Type B pancreatic cell (in vitro differentiated cells): ENCODE measurements around the gene TPSB2. TPM values are rescaled to one million over a fixed set of nuclear protein-coding genes. Genes with fewer than 3 reads are reported as not detected.
"Not testable (repeated sequence)": the region's sequence is repeated elsewhere in the genome, so short reads cannot be mapped to it uniquely, and the experiment has no call there.

ENCODE experiments used
- DNase-seq: peaks from one replicate; pipeline ENCODE4 v3.0.0; 2021; ENCODE audit warnings: mixed read lengths; ENCODE audit not compliant: unreplicated experiment; ENCODE audit errors: extremely low spot score
- H3K27ac Mint-ChIP-seq: 2 replicates; pipeline ENCODE4 v1.8.0; 2021; ENCODE audit warnings: mild to moderate bottlenecking, mixed read lengths
- H3K27me3 Mint-ChIP-seq: 2 replicates; pipeline ENCODE4 v1.8.0; 2021; ENCODE audit warnings: mixed read lengths
- H3K36me3 Mint-ChIP-seq: 2 replicates; pipeline ENCODE4 v1.8.0; 2021; ENCODE audit warnings: mixed read lengths
- H3K4me1 Mint-ChIP-seq: one replicate; pipeline ENCODE4 v1.8.0; 2021; ENCODE audit warnings: mixed read lengths; ENCODE audit not compliant: unreplicated experiment
- H3K4me3 Mint-ChIP-seq: 2 replicates; pipeline ENCODE4 v1.8.0; 2021; ENCODE audit warnings: mild to moderate bottlenecking, mixed read lengths
- H3K9me3 Mint-ChIP-seq: 2 replicates; pipeline ENCODE4 v1.8.0; 2021; ENCODE audit warnings: mixed read lengths
- CTCF ChIP-seq: fragments of 200-600 bp; sonication (generic); conservative IDR thresholded peaks from 2 replicates; pipeline ENCODE4 v1.5.0; 2021; ENCODE audit warnings: antibody characterized with exemption, mild to moderate bottlenecking
- total RNA-seq: library from RNA; stranded (reverse); gene quantifications from 2 replicates; pipeline ENCODE4 v1.2.1, GENCODE V29; 2021; ENCODE audit warnings: low replicate concordance

TPSB2 gene
- total RNA-seq, 1 donor from 2014 or later: not detected

- DNase-seq: no peak
- Mint-ChIP-seq H3K36me3 (no peaks in the 10 kb centered on the region), H3K4me1 (no peaks in the 10 kb centered on the region), H3K9me3 (no peaks in the 10 kb centered on the region), H3K4me3 (no peak overlapping the region), H3K27ac (no peak overlapping the region), H3K27me3 (no peaks in the 10 kb centered on the region)
- no peak for TF ChIP-seq CTCF
Measured at GRCh38 chr16:1189455-1189854, 40.5 kb downstream of the TPSB2 start.

GRCh38 chr16:1188432-1189189 lies 41.4 kb downstream of the TPSB2 start:
- H3K27ac Mint-ChIP-seq: no peak overlapping the region
- peak; percentile 82 for DNase-seq
- H3K36me3 Mint-ChIP-seq: no peaks in the 10 kb centered on the region
- TF ChIP-seq CTCF: peak; percentile 29
- no peaks in the 10 kb centered on the region for H3K9me3 Mint-ChIP-seq
- no peaks in the 10 kb centered on the region for H3K4me1 Mint-ChIP-seq
- H3K4me3 Mint-ChIP-seq: no peak overlapping the region
- no peaks in the 10 kb centered on the region for H3K27me3 Mint-ChIP-seq

- H3K36me3 Mint-ChIP-seq, H3K9me3 Mint-ChIP-seq, H3K27ac Mint-ChIP-seq, H3K27me3 Mint-ChIP-seq, DNase-seq, H3K4me1 Mint-ChIP-seq, H3K4me3 Mint-ChIP-seq: not testable (repeated sequence)
Measured at GRCh38 chr16:1185460-1186207, 44.4 kb downstream of the TPSB2 start.

- Mint-ChIP-seq H3K4me1 (no peaks in the 10 kb centered on the region), H3K9me3 (no peaks in the 10 kb centered on the region), H3K4me3 (no peak overlapping the region), H3K36me3 (no peaks in the 10 kb centered on the region), H3K27me3 (no peaks in the 10 kb centered on the region), H3K27ac (no peak overlapping the region)
- DNase-seq: no peak
- no peak for TF ChIP-seq CTCF
Measured at GRCh38 chr16:1184980-1185379, 45.0 kb downstream of the TPSB2 start.

GRCh38 chr16:1184156-1184868 lies 45.7 kb downstream of the TPSB2 start:
- Mint-ChIP-seq H3K36me3 (no peaks in the 10 kb centered on the region), H3K4me1 (no peaks in the 10 kb centered on the region), H3K9me3 (no peaks in the 10 kb centered on the region), H3K4me3 (no peak overlapping the region), H3K27ac (no peak overlapping the region), H3K27me3 (no peaks in the 10 kb centered on the region)
- no peak for DNase-seq
- peak; percentile 32 for TF ChIP-seq CTCF
